Liver (tissue), 9 donors: ENCODE measurements around the gene OR11H7. TPM values are rescaled to one million over a fixed set of nuclear protein-coding genes. Genes with fewer than 3 reads are reported as not detected.

Source experiments
- DNase-seq: peaks from one replicate; pipeline ENCODE4 v3.0.0-alpha.2; 2017; ENCODE audit warnings: low spot score
- H3K27ac ChIP-seq, 2 donors: one replicate each; pipeline ENCODE4 v1.7.0; 2013; ENCODE audit warnings: inconsistent platforms in 2 of 2, low read length in 2 of 2, control low read depth in 1 of 2, low read depth in 1 of 2, mild to moderate bottlenecking in 1 of 2
- H3K27me3 ChIP-seq, 4 donors: one replicate each; pipeline versions ENCODE4 v1.6.1 to v1.7.0; 2013; ENCODE audit warnings: low read length in 3 of 4, inconsistent platforms in 1 of 4, mild to moderate bottlenecking in 1 of 4, moderate library complexity in 1 of 4; ENCODE audit not compliant: control insufficient read depth in 4 of 4, insufficient read depth in 4 of 4
- H3K36me3 ChIP-seq, 4 donors: one replicate each; pipeline versions ENCODE4 v1.6.1 to v1.7.0; 2013; ENCODE audit warnings: low read length in 3 of 4, mild to moderate bottlenecking in 3 of 4, low read depth in 1 of 4, moderate library complexity in 1 of 4; ENCODE audit not compliant: control insufficient read depth in 4 of 4, insufficient read depth in 3 of 4
- H3K4me1 ChIP-seq, 4 donors: one replicate each; pipeline versions ENCODE4 v1.6.1 to v1.7.0; 2013; ENCODE audit warnings: low read length in 3 of 4, mild to moderate bottlenecking in 3 of 4, moderate library complexity in 1 of 4; ENCODE audit not compliant: control insufficient read depth in 4 of 4, insufficient read depth in 4 of 4
- H3K4me3 ChIP-seq, 3 donors: one replicate each; pipeline versions ENCODE4 v1.6.1 to v1.7.0; 2013; ENCODE audit warnings: low read length in 3 of 3, control low read depth in 1 of 3, low read depth in 1 of 3, mild to moderate bottlenecking in 1 of 3
- H3K9ac ChIP-seq, 2 donors: one replicate each; pipeline ENCODE4 v1.7.0; 2013; ENCODE audit warnings: low read length in 2 of 2, mild to moderate bottlenecking in 2 of 2, moderate library complexity in 2 of 2, control low read depth in 1 of 2, low read depth in 1 of 2
- H3K9me3 ChIP-seq, 4 donors: one replicate each; pipeline versions ENCODE4 v1.6.1 to v1.7.0; 2013; ENCODE audit warnings: low read length in 3 of 4; ENCODE audit not compliant: control insufficient read depth in 4 of 4
- ATF3 ChIP-seq: IDR thresholded peaks from 2 replicates; pipeline ENCODE4 v1.6.1; 2016; ENCODE audit warnings: antibody characterized with exemption
- CTCF ChIP-seq: fragments of 150-350 bp; IDR thresholded peaks from 2 replicates; pipeline ENCODE4 v1.5.1; 2017; ENCODE audit warnings: improper control_type of control experiment, low read depth, low read length; ENCODE audit not compliant: missing input control
- EGR1 ChIP-seq, 2 donors: IDR thresholded peaks; 2 replicates each; pipeline ENCODE4 v1.6.1; 2016 to 2018; ENCODE audit warnings: antibody characterized with exemption in 2 of 2, low read depth in 2 of 2
- FOXA1 ChIP-seq: IDR thresholded peaks from 2 replicates; pipeline ENCODE4 v1.6.1; 2016; ENCODE audit warnings: antibody characterized with exemption
- FOXA2 ChIP-seq: IDR thresholded peaks from 2 replicates; pipeline ENCODE4 v1.6.1; 2016; ENCODE audit warnings: antibody characterized with exemption
- GABPA ChIP-seq, 2 donors: IDR thresholded peaks in 1 of 2; conservative IDR thresholded peaks in 1 of 2; 2 replicates each; pipeline ENCODE4 v1.6.1; 2016; ENCODE audit warnings: antibody characterized with exemption in 2 of 2, mild to moderate bottlenecking in 1 of 2, moderate library complexity in 1 of 2
- HNF4A ChIP-seq, 2 donors: conservative IDR thresholded peaks; 2 replicates each; pipeline ENCODE4 v1.6.1; 2016; ENCODE audit warnings: antibody characterized with exemption in 2 of 2, mild to moderate bottlenecking in 2 of 2
- HNF4G ChIP-seq: IDR thresholded peaks from 2 replicates; pipeline ENCODE4 v1.6.1; 2016; ENCODE audit warnings: antibody characterized with exemption
- JUND ChIP-seq, 2 donors: IDR thresholded peaks; 2 replicates each; pipeline ENCODE4 v1.6.1; 2016; ENCODE audit warnings: antibody characterized with exemption in 2 of 2
- MAX ChIP-seq: IDR thresholded peaks from 2 replicates; pipeline ENCODE4 v1.6.1; 2016; ENCODE audit warnings: antibody characterized with exemption
- NR2F2 ChIP-seq: IDR thresholded peaks from 2 replicates; pipeline ENCODE4 v1.6.1; 2016; ENCODE audit warnings: antibody characterized with exemption
- RAD21 ChIP-seq, 2 donors: IDR thresholded peaks; 2 replicates each; pipeline ENCODE4 v1.6.1; 2016; ENCODE audit warnings: antibody characterized with exemption in 2 of 2, mild to moderate bottlenecking in 2 of 2
- REST ChIP-seq: IDR thresholded peaks from 2 replicates; pipeline ENCODE4 v1.6.1; 2016; ENCODE audit warnings: antibody characterized with exemption, mild to moderate bottlenecking
- RXRA ChIP-seq, 2 donors: IDR thresholded peaks; 2 replicates each; pipeline ENCODE4 v1.6.1; 2017 to 2018; ENCODE audit warnings: antibody characterized with exemption in 2 of 2, mild to moderate bottlenecking in 1 of 2
- SP1 ChIP-seq: IDR thresholded peaks from 2 replicates; pipeline ENCODE4 v1.6.1; 2018; ENCODE audit warnings: antibody characterized with exemption, mild to moderate bottlenecking
- TAF1 ChIP-seq: conservative IDR thresholded peaks from 2 replicates; pipeline ENCODE4 v1.6.1; 2016; ENCODE audit warnings: antibody characterized with exemption, mild to moderate bottlenecking
- YY1 ChIP-seq: IDR thresholded peaks from 2 replicates; pipeline ENCODE4 v1.6.1; 2016; ENCODE audit warnings: antibody characterized with exemption, mild to moderate bottlenecking
- ZBTB33 ChIP-seq: IDR thresholded peaks from 2 replicates; pipeline ENCODE4 v1.6.1; 2016; ENCODE audit warnings: antibody characterized with exemption
- WGBS: extraction: QIAGEN DNeasy Blood & Tissue Kit; methylation state at CpG from one replicate; pipeline ENCODE4 v1.1.7; 2013; 5-methylcytosine and 5-hydroxymethylcytosine counted together
- polyA plus RNA-seq, 2 donors: library from polyadenylated mRNA; stranded (reverse) in 1 of 2; unstranded in 1 of 2; fragments of 200-250 nt in 1 of 2; fragments of >200 nt in 1 of 2; fragmentation: Nextera tagmentation in 1 of 2; extraction: Ambion mirVana in 1 of 2; gene quantifications; one replicate each; pipeline versions ENCODE4 v1.2.1 to v1.2.3, GENCODE V29; 2013 to 2015
- total RNA-seq, 2 donors: library from RNA; depleted of rRNA; stranded (reverse); fragments of >200 nt; gene quantifications; one replicate each; pipeline ENCODE4 v1.2.3, GENCODE V29; 2014
- donor health status: healthy.
- donor health status: healthy.
- donor health status: healthy.
- donor health status: healthy.
- donor health status: healthy.

Gene OR11H7
- total and polyA plus RNA-seq, 4 donors, result not detected

- WGBS, result 49% methylated on average over 5 of the region's 5 CpGs
- Histone ChIP-seq H3K27me3 (no peaks in the 10 kb centered on the region), H3K4me3 (no peak overlapping the region), H3K27ac (no peak overlapping the region), H3K36me3 (no peaks in the 10 kb centered on the region), H3K4me1 (no peaks in the 10 kb centered on the region), H3K9ac (no peak overlapping the region), H3K9me3 (no peaks in the 10 kb centered on the region)
- DNase-seq, result no peak
- TF ChIP-seq FOXA1 (no peak), HNF4G (no peak), EGR1 (IDR thresholded peaks at IDR 0.05; ENCODE audit: low read depth in 2 of 2) (no peak), RXRA (IDR thresholded peaks at IDR 0.05) (no peak), MAX (no peak), HNF4A (conservative IDR thresholded peaks at IDR 0.05) (no peak), NR2F2 (no peak), FOXA2 (no peak), ATF3 (no peak), YY1 (no peak), JUND (IDR thresholded peaks at IDR 0.05) (no peak), SP1 (no peak), REST (no peak), TAF1 (no peak), RAD21 (IDR thresholded peaks at IDR 0.05) (no peak)
These were observed 44.6 kb upstream of the OR11H7 start for GRCh38 chr14:20184181-20184580.

GRCh38 chr14:20190596-20190995, 38.2 kb upstream of the OR11H7 start, which contains the start of gene OR11G2:
Gene OR11G2, plus strand, starts transcription at chr14:20190896. Its CDS starts 6,542 bp downstream, at chr14:20197438.
- no peak for TF ChIP-seq EGR1 (IDR thresholded peaks at IDR 0.05; ENCODE audit: low read depth in 2 of 2)
- no peak for TF ChIP-seq TAF1
- no peak for TF ChIP-seq ATF3
- TF ChIP-seq SP1, result no peak
- no peak for TF ChIP-seq JUND (IDR thresholded peaks at IDR 0.05)
- no peak for TF ChIP-seq NR2F2
- TF ChIP-seq GABPA (IDR thresholded peaks at IDR 0.05 in 1 of 2, conservative IDR thresholded peaks at IDR 0.05 in 1 of 2), result no peak
- TF ChIP-seq RAD21 (IDR thresholded peaks at IDR 0.05), result no peak
- no peak for TF ChIP-seq RXRA (IDR thresholded peaks at IDR 0.05)
- TF ChIP-seq YY1, result no peak
- no peak for TF ChIP-seq HNF4G
- no peak for TF ChIP-seq ZBTB33
- TF ChIP-seq FOXA1, result no peak
- no peak for TF ChIP-seq CTCF
- TF ChIP-seq FOXA2, result no peak
- no peak for TF ChIP-seq MAX
- TF ChIP-seq HNF4A (conservative IDR thresholded peaks at IDR 0.05), result no peak
- TF ChIP-seq REST, result no peak
- Histone ChIP-seq H3K9ac (no peak within 1 kb of the TSS), H3K27me3 (no peaks in the 10 kb centered on the region), H3K4me3 (no peak within 1 kb of the TSS), H3K36me3 (no peaks in the 10 kb centered on the region), H3K27ac (no peak within 1 kb of the TSS), H3K4me1 (no peaks in the 10 kb centered on the region), H3K9me3 (no peaks in the 10 kb centered on the region)
- DNase-seq, result no peak
- 28% methylated on average over 1 of the region's 1 CpG for WGBS
